GM10266 (cell line): ENCODE results near the gene BANK1.

Experiments
- DNase-seq: peaks from one replicate; pipeline ENCODE4 v3.0.0; 2012; ENCODE audit errors: extremely low spot score
- TF ChIP-seq, protein P1 (sequence below): IDR thresholded peaks from 2 replicates; pipeline ENCODE4 v1.5.1; 2012; ENCODE audit warnings: mild to moderate bottlenecking, low read depth; ENCODE audit not compliant: control insufficient read depth, insufficient read depth; ENCODE audit errors: missing control alignments

Gene BANK1

DNA sequence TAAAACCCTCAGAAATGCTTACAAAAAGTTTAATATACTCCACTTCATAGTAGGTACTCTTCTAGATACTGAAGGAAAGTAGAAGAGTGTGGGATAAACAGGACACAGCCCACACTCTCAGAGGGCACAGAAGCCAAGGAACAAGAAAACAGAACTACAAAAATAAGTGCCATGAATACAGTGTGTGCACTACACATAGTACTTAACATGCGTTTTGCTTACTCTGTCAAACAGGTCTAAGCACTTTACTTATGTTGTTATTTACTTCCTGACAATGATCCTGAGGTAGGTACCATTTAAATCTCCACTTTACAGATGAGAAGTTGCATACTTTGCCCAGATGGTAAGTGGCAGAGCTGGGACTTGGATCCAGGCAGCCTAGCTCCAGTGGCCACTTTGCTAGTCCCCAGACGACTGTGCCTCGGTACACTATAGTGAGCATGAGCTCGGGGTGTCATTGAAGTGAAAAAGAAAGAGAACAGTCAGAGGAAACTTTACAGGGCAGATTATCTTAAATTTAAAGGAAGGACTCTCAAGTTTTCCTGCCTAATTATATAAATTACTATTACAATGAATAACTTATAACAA, 120.3 kb downstream of the BANK1 start:
- no peak for DNase-seq
- TF ChIP-seq, protein P1, sequence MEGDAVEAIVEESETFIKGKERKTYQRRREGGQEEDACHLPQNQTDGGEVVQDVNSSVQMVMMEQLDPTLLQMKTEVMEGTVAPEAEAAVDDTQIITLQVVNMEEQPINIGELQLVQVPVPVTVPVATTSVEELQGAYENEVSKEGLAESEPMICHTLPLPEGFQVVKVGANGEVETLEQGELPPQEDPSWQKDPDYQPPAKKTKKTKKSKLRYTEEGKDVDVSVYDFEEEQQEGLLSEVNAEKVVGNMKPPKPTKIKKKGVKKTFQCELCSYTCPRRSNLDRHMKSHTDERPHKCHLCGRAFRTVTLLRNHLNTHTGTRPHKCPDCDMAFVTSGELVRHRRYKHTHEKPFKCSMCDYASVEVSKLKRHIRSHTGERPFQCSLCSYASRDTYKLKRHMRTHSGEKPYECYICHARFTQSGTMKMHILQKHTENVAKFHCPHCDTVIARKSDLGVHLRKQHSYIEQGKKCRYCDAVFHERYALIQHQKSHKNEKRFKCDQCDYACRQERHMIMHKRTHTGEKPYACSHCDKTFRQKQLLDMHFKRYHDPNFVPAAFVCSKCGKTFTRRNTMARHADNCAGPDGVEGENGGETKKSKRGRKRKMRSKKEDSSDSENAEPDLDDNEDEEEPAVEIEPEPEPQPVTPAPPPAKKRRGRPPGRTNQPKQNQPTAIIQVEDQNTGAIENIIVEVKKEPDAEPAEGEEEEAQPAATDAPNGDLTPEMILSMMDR: no peak

GRCh38 chr4:101911616-101912015, 121.1 kb downstream of the BANK1 start:
- DNase-seq: no peak
- TF ChIP-seq, protein P1: no peak

DNA sequence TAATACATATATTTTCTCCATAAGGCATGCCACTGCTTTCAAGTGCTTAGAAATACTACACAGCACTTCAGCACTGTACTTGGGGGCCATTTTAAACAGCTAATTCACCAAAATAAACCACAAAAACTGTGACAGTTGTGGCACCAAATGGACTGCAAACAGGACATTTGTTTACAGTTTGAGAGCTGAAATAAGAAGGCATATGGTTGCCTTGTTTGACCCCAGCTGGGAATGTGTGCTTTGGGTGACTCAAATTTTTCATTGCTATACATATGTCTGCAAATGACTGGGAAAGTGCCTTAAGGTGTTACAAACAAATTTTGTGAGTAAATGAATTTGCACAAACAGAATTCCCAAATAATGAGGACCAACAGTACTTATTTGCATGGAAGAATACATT, 124.2 kb downstream of the BANK1 start:
- TF ChIP-seq, protein P1: no peak
- DNase-seq: no peak

DNA sequence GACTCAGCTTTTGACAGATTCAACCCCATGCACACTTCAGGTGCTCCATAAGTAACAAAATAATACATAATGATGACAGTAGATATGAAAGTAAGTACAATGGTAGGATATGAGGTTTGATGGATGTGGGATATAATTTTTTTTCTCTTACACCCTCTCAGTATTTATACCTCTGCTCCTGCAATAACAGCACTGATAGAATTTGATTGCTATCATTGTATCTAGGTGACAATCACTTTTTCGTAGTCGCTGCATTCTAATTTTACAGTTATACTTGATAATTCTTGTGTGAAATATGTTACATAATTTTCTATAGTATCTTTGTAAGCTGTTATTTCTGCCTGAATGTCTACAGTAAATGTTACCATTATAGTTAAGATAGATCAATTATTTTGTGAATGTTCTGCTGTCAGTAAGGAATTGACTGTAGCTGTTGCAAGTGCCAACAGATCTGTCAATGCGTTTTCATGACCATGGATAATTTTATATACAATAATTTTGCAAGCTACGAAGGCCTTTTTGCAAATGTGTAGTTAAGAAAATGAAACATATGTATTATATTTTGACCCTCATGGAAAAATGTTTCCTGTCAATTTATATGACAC, 128.9 kb downstream of the BANK1 start:
- TF ChIP-seq, protein P1: no peak
- no peak for DNase-seq

GRCh38 chr4:101921370-101921769, 130.8 kb downstream of the BANK1 start:
- no peak for DNase-seq
- TF ChIP-seq, protein P1: no peak

GRCh38 chr4:101931619-101932018, 141.1 kb downstream of the BANK1 start:
- DNase-seq: no peak
- TF ChIP-seq, protein P1: no peak

DNA sequence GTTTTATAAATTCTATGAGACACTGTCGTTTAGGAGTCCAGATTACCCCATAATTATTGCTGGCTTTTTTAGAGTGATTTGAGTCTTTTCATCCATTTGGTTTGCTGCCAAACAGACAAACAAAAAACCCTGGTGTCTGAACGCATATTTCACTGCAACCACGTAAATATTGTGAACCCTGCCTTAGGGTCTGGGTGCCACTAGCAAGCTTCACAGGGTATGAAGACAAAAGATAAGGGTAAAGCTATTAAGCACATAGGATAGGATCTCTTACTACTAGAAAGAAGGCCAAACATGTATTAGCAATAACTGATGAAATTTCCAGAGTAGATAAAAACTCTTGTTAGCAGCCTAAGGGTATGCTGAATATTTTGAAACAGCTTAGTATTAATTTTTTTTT, 143.3 kb downstream of the BANK1 start:
- DNase-seq: no peak
- TF ChIP-seq, protein P1: no peak
